HEK293T (cell line): Measurements from ENCODE around the gene NEMP1.

Source experiments
- CTCF ChIA-PET: fragments of 350-600 bp; formaldehyde crosslinking; extraction: SDS; loops from one replicate; lab custom pipeline; 2021; ENCODE audit warnings: antibody characterized with exemption, inconsistent platforms; lab: Yijun Ruan, JAX
- POLR2A ChIA-PET: fragments of 350-600 bp; formaldehyde crosslinking; extraction: SDS; loops from one replicate; lab custom pipeline; 2020; ENCODE audit warnings: antibody characterized with exemption, inconsistent platforms; lab: Yijun Ruan, JAX
- DNase-seq: peaks from one replicate; pipeline ENCODE4 v3.0.0; 2012; ENCODE audit warnings: mixed read lengths; ENCODE audit errors: extremely low spot score
- ARNT ChIP-seq: fragments of 450-650 bp; IDR thresholded peaks from 2 replicates; pipeline ENCODE4 v1.6.1; 2017; ENCODE audit warnings: mild to moderate bottlenecking
- BHLHE40 ChIP-seq: fragments of 450-650 bp; IDR thresholded peaks from 2 replicates; pipeline ENCODE4 v1.6.1; 2016; ENCODE audit warnings: mild to moderate bottlenecking, moderate library complexity, borderline replicate concordance
- CTBP1 ChIP-seq: fragments of 450-650 bp; IDR thresholded peaks from 2 replicates; pipeline ENCODE4 v1.6.1; 2016; ENCODE audit warnings: borderline replicate concordance
- ELF4 ChIP-seq: fragments of 450-650 bp; IDR thresholded peaks from 2 replicates; pipeline ENCODE4 v1.6.1; 2017; ENCODE audit warnings: antibody characterized with exemption
- FOXA1 ChIP-seq: fragments of 450-650 bp; IDR thresholded peaks from 2 replicates; pipeline ENCODE4 v1.6.1; 2016; ENCODE audit warnings: mild to moderate bottlenecking
- FOXK2 ChIP-seq: fragments of 450-650 bp; IDR thresholded peaks from 2 replicates; pipeline ENCODE4 v1.6.1; 2016; ENCODE audit warnings: mild to moderate bottlenecking
- FOXM1 ChIP-seq: fragments of 450-650 bp; IDR thresholded peaks from 2 replicates; pipeline ENCODE4 v1.6.1; 2017; ENCODE audit warnings: mild to moderate bottlenecking, borderline replicate concordance
- HDGF ChIP-seq: fragments of 450-650 bp; IDR thresholded peaks from 2 replicates; pipeline ENCODE4 v1.6.1; 2017; ENCODE audit warnings: antibody characterized with exemption, borderline replicate concordance
- L3MBTL2 ChIP-seq: fragments of 450-650 bp; conservative IDR thresholded peaks from 2 replicates; pipeline ENCODE4 v1.6.1; 2016; ENCODE audit warnings: mild to moderate bottlenecking
- LEF1 ChIP-seq: fragments of 450-650 bp; IDR thresholded peaks from 2 replicates; pipeline ENCODE4 v1.6.1; 2017; ENCODE audit warnings: mild to moderate bottlenecking, borderline replicate concordance
- NFRKB ChIP-seq: fragments of 450-650 bp; IDR thresholded peaks from 2 replicates; pipeline ENCODE4 v1.6.1; 2016; ENCODE audit warnings: mild to moderate bottlenecking, moderate library complexity
- PKNOX1 ChIP-seq: fragments of 450-650 bp; IDR thresholded peaks from 2 replicates; pipeline ENCODE4 v1.6.1; 2016
- SP1 ChIP-seq: fragments of 450-650 bp; IDR thresholded peaks from 2 replicates; pipeline ENCODE4 v1.6.1; 2017
- SUZ12 ChIP-seq: fragments of 450-650 bp; IDR thresholded peaks from 2 replicates; pipeline ENCODE4 v1.6.1; 2016; ENCODE audit warnings: mild to moderate bottlenecking
- TARDBP ChIP-seq: fragments of 450-650 bp; IDR thresholded peaks from 2 replicates; pipeline ENCODE4 v1.6.1; 2016
- ZNF384 ChIP-seq: fragments of 450-650 bp; IDR thresholded peaks from 2 replicates; pipeline ENCODE4 v1.6.1; 2016

Gene NEMP1

GRCh38 chr12:57118711-57119271, 40.2 kb upstream of the NEMP1 start:
- no peak for DNase-seq
- TF ChIP-seq LEF1 (no peak), L3MBTL2 (no peak), HDGF (no peak), FOXM1 (no peak), ZNF384 (no peak), PKNOX1 (no peak), SP1 (no peak), ARNT (no peak), TARDBP (no peak), CTBP1 (no peak), BHLHE40 (no peak), NFRKB (no peak), FOXA1 (no peak), ELF4 (no peak), SUZ12 (no peak), FOXK2 (no peak)
- CTCF ChIA-PET = no interaction called here
- POLR2A ChIA-PET = no interaction called here

- ChIA-PET POLR2A (no interaction called here), CTCF (interaction anchor here (1.3 kb wide), 1 partner anchor 8 kb away, joined by 7 read pairs; no protein-coding TSS in a partner anchor)
- no peak for TF ChIP-seq FOXM1
- no peak for TF ChIP-seq ARNT
- TF ChIP-seq ELF4 = no peak
- TF ChIP-seq SUZ12 = no peak
- no peak for TF ChIP-seq FOXK2
- no peak for TF ChIP-seq LEF1
- no peak for TF ChIP-seq ZNF384
- TF ChIP-seq HDGF = no peak
- TF ChIP-seq SP1 = no peak
- TF ChIP-seq TARDBP = no peak
- TF ChIP-seq BHLHE40 = no peak
- no peak for TF ChIP-seq NFRKB
- TF ChIP-seq FOXA1 = no peak
- DNase-seq = no peak
Measured at GRCh38 chr12:57116580-57117281, 38.1 kb upstream of the NEMP1 start.

- POLR2A ChIA-PET = interaction anchor here (1.0 to 2.6 kb wide), 21 partner anchors 9 to 387 kb away, joined by 3 to 46 read pairs (median 6); partner anchors contain the start of genes LRP1, NAB2, NACA and NEMP1
- DNase-seq = no peak
- TF ChIP-seq SUZ12 = no peak
- TF ChIP-seq ARNT = no peak
- TF ChIP-seq L3MBTL2 = no peak
- TF ChIP-seq ZNF384 = no peak
- TF ChIP-seq LEF1 = no peak
- no peak for TF ChIP-seq TARDBP
- no peak for TF ChIP-seq PKNOX1
- TF ChIP-seq FOXM1 = no peak
- no peak for TF ChIP-seq SP1
- TF ChIP-seq FOXA1 = no peak
- no peak for TF ChIP-seq NFRKB
- TF ChIP-seq ELF4 = no peak
- no peak for TF ChIP-seq HDGF
- TF ChIP-seq FOXK2 = no peak
- TF ChIP-seq CTBP1 = no peak
- TF ChIP-seq BHLHE40 = no peak
- CTCF ChIA-PET = interaction anchor here (0.5 to 3.8 kb wide), 31 partner anchors 9 to 476 kb away, joined by 3 to 48 read pairs (median 6); partner anchors contain the start of gene NEMP1
Measured at GRCh38 chr12:57112492-57113294, 34.1 kb upstream of the NEMP1 start.

GRCh38 chr12:57111031-57111734, 32.6 kb upstream of the NEMP1 start, which contains the start of gene STAT6:
Gene STAT6 (minus strand): TSS chr12:57111362. CDS start chr12:57108278, 3,084 bp downstream.
- TF ChIP-seq SUZ12 (no peak), ELF4 (no peak), ZNF384 (no peak), L3MBTL2 (no peak), TARDBP (no peak), FOXM1 (no peak), SP1 (no peak), BHLHE40 (no peak), HDGF (no peak), FOXK2 (no peak), LEF1 (no peak), ARNT (no peak)
- DNase-seq = peak; percentile 37
- POLR2A ChIA-PET = interaction anchor here (0.6 to 2.6 kb wide), 36 partner anchors 9 to 984 kb away, joined by 3 to 46 read pairs (median 5); partner anchors contain the start of genes ESYT1, LRP1, NAB2 and NACA
- CTCF ChIA-PET = interaction anchor here (0.6 to 3.8 kb wide), 23 partner anchors 10 to 475 kb away, joined by 3 to 48 read pairs (median 9); partner anchors contain the start of gene NEMP1
